ENCODE data around the gene SPRY1. TPM values are rescaled to one million over a fixed set of nuclear protein-coding genes. Genes with fewer than 3 reads are reported as not detected.

SPRY1 gene
- total RNA-seq, 2 donors from 2014 or later = 147 to 215 TPM

DNA sequence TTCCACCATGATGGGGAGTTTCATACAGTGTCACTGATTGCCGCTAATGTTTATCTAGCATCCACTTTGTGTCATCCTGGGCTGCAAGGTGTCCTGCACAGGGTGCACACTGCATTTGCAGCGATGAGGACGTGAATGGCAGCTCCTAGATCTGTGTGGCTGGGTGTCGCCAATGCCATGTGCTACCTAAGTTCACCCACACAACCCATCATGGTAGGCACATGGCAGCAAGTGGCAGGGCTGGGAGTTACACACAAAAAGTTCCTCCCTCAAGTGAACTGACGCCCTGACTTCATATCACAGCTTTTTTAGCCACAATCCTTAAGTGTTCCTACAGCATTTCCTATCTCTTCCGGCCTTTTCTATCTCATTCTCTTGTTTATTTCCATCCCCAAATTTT is 45.9 kb upstream of the SPRY1 start:
- Histone ChIP-seq H3K27ac (no peak overlapping the region), H3K36me3 (no peaks in the 10 kb centered on the region), H3K9me3 (no peaks in the 10 kb centered on the region), H3K4me3 (no peak overlapping the region), H3K4me1 (ENCODE audit: control insufficient read depth in 1 of 2, low read depth in 2 of 2) (peaks cover 5 to 7% of the 10 kb centered on the region in 2 donors), H3K27me3 (replicated peaks; ENCODE audit: insufficient read depth) (no peaks in the 10 kb centered on the region)
- no peak for ATAC-seq (ENCODE audit: insufficient number of reproducible peaks, low FRiP score, low read depth)
- TF ChIP-seq, protein P1, sequence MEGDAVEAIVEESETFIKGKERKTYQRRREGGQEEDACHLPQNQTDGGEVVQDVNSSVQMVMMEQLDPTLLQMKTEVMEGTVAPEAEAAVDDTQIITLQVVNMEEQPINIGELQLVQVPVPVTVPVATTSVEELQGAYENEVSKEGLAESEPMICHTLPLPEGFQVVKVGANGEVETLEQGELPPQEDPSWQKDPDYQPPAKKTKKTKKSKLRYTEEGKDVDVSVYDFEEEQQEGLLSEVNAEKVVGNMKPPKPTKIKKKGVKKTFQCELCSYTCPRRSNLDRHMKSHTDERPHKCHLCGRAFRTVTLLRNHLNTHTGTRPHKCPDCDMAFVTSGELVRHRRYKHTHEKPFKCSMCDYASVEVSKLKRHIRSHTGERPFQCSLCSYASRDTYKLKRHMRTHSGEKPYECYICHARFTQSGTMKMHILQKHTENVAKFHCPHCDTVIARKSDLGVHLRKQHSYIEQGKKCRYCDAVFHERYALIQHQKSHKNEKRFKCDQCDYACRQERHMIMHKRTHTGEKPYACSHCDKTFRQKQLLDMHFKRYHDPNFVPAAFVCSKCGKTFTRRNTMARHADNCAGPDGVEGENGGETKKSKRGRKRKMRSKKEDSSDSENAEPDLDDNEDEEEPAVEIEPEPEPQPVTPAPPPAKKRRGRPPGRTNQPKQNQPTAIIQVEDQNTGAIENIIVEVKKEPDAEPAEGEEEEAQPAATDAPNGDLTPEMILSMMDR (IDR thresholded peaks at IDR 0.05) = no peak
- no peak for DNase-seq (ENCODE audit: low spot score)

DNA sequence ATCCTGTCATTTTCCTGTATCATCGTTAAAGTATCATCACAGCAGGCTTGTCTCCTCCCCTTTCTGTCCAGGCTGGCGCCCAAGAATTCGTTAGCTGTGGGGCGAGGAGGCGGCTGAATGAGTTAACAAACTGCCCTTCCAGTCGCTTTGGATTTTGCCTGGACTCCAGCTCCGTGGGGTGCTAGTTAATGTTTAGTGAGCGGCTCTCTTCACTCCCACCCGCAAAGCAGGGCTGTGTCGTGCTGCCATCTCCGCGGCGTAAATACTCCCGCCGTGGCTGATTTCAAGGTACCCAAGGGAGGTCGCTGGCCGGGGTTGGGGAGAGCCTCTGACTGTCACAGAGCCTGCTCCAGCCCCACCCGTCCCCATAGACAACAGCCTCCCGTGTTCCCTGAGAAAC is 44.9 kb upstream of the SPRY1 start:
- H3K27ac ChIP-seq = no peak overlapping the region
- no peak for ATAC-seq (ENCODE audit: insufficient number of reproducible peaks, low FRiP score, low read depth)

DNA sequence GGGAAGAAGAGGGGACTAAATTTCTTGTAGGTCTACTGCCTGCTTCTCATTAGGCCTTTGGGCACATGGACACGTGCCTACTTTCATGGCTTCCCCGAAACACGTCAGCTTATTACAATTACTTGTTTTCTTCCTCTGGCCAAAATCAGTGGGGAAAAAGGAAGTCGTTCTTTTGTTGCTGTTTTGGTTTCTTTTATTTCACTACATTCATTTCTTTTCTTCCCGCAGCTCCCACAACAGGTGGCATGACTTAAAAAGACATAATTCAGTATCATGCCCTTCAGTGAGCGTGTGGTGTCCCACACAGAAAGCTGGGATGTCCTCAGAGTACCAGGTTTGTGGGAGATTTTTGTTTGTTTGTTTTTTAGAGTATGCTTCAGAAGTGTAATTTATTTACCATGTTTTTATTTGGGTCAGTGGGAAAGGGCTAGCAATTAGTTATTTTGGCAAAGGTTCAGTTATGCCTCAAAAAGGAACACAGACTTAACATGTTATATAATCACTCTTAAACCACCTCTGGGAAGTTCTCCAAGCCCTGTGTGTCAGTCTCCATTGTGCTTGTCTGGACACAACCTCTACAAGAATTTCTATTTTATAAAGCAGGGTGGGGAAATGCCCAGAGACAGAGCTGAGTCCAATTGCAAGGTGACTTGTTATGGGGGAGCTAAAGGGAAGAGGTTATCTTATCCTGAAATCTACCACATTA is 44.2 kb upstream of the SPRY1 start:
- Histone ChIP-seq H3K4me3 (no peak overlapping the region), H3K27me3 (replicated peaks; ENCODE audit: insufficient read depth) (no peaks in the 10 kb centered on the region), H3K27ac (no peak overlapping the region), H3K9me3 (no peaks in the 10 kb centered on the region), H3K4me1 (ENCODE audit: control insufficient read depth in 1 of 2, low read depth in 2 of 2) (peaks cover 5 to 7% of the 10 kb centered on the region in 2 donors), H3K36me3 (no peaks in the 10 kb centered on the region)
- ATAC-seq (ENCODE audit: insufficient number of reproducible peaks, low FRiP score, low read depth) (no peak), DNase-seq (ENCODE audit: low spot score) (no peak)
- TF ChIP-seq, protein P1 (IDR thresholded peaks at IDR 0.05) = no peak

More for the DNA sequence above, 44.9 kb upstream of the SPRY1 start:
- Histone ChIP-seq H3K9me3 (no peaks in the 10 kb centered on the region), H3K36me3 (no peaks in the 10 kb centered on the region), H3K4me3 (no peak overlapping the region), H3K27me3 (replicated peaks; ENCODE audit: insufficient read depth) (no peaks in the 10 kb centered on the region), H3K4me1 (ENCODE audit: control insufficient read depth in 1 of 2, low read depth in 2 of 2) (peaks cover 5 to 7% of the 10 kb centered on the region in 2 donors)
- TF ChIP-seq, protein P1 (IDR thresholded peaks at IDR 0.05) = no peak
- DNase-seq (ENCODE audit: low spot score) = no peak

DNA sequence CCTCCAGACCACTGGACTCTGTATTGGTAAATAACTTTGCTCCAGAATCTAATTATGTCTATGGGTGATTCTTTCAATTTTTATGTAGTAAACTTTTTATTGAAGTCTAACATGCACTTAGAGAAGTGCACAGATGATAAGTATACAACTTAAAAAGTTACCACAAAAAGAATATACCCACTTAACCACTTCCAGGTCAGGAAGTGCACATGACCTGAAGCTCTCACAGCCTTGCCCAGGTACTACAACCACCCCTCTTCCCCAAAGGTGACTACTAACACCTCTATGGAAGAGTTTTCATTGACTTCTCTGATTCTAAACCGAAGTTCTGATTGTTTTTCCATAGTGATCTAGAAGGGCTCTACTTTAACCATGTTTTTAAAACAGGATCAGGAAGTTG is 43.6 kb upstream of the SPRY1 start:
- Histone ChIP-seq H3K27ac (no peak overlapping the region), H3K9me3 (no peaks in the 10 kb centered on the region), H3K4me1 (ENCODE audit: control insufficient read depth in 1 of 2, low read depth in 2 of 2) (peaks cover 5 to 7% of the 10 kb centered on the region in 2 donors), H3K4me3 (no peak overlapping the region), H3K27me3 (replicated peaks; ENCODE audit: insufficient read depth) (no peaks in the 10 kb centered on the region), H3K36me3 (no peaks in the 10 kb centered on the region)
- DNase-seq (ENCODE audit: low spot score) (no peak), ATAC-seq (ENCODE audit: insufficient number of reproducible peaks, low FRiP score, low read depth) (no peak)
- TF ChIP-seq, protein P1 (IDR thresholded peaks at IDR 0.05) = no peak

DNA sequence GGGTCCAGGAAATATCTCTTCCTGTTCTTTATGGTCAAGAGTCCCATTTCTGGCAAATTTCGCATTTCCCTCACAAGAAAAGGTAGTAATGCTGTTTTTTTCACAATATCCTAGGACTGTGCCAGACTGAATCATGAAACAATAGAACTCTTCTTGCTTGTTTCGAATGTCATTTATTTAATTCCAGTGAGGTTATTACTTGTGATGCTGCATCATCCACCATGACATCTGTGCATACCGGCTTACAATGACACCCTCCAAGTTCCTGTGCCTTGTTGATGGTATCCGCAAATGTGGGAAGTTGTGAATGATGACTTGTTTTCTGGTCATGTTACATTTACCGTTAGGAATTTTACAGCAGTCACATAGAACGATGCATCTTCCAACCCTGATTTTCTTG is 42.9 kb upstream of the SPRY1 start:
- DNase-seq (ENCODE audit: low spot score) (no peak), ATAC-seq (ENCODE audit: insufficient number of reproducible peaks, low FRiP score, low read depth) (no peak)
- Histone ChIP-seq H3K27me3 (replicated peaks; ENCODE audit: insufficient read depth) (no peaks in the 10 kb centered on the region), H3K4me3 (no peak overlapping the region), H3K27ac (no peak overlapping the region), H3K36me3 (no peaks in the 10 kb centered on the region), H3K9me3 (no peaks in the 10 kb centered on the region), H3K4me1 (ENCODE audit: control insufficient read depth in 1 of 2, low read depth in 2 of 2) (peaks cover 5 to 7% of the 10 kb centered on the region in 2 donors)
- TF ChIP-seq, protein P1 (IDR thresholded peaks at IDR 0.05) = no peak
